D721Med (cell line): Measurements from ENCODE around the gene CD276.

Source experiments
- DNase-seq: peaks from one replicate; pipeline ENCODE4 v3.0.0; 2011; ENCODE audit warnings: low spot score; ENCODE audit not compliant: insufficient read length
- FAIRE-seq: peaks from 2 replicates; lab custom pipeline; 2011; peaks lifted over from hg19 to GRCh38; lab: Jason Lieb, UNC
- CTCF ChIP-seq: IDR thresholded peaks from 2 replicates; pipeline ENCODE4 v1.5.1; 2012; ENCODE audit warnings: mild to moderate bottlenecking, control low read depth; ENCODE audit not compliant: insufficient read depth; ENCODE audit errors: missing control alignments

CD276 gene

GRCh38 chr15:73741321-73741836, 57.2 kb downstream of the CD276 start:
- no peak for DNase-seq

GRCh38 chr15:73744293-73744692, 60.1 kb downstream of the CD276 start:
- FAIRE-seq, result no peak
- no peak for DNase-seq
- TF ChIP-seq CTCF, result no peak

More at GRCh38 chr15:73741321-73741836, 57.2 kb downstream of the CD276 start:
- no peak for FAIRE-seq
- no peak for TF ChIP-seq CTCF

- DNase-seq (no peak), FAIRE-seq (no peak)
- TF ChIP-seq CTCF, result no peak
These were observed 60.9 kb downstream of the CD276 start for GRCh38 chr15:73745073-73745472.

GRCh38 chr15:73746261-73746660, 62.1 kb downstream of the CD276 start:
- no peak for FAIRE-seq
- no peak for TF ChIP-seq CTCF
- no peak for DNase-seq

- no peak for TF ChIP-seq CTCF
- no peak for DNase-seq
- no peak for FAIRE-seq
These were observed 62.7 kb downstream of the CD276 start for GRCh38 chr15:73746883-73747282.

GRCh38 chr15:73747847-73748590, 63.8 kb downstream of the CD276 start:
- DNase-seq (no peak), FAIRE-seq (no peak)
- no peak for TF ChIP-seq CTCF

- DNase-seq (no peak), FAIRE-seq (no peak)
- TF ChIP-seq CTCF, result no peak
These were observed 64.5 kb downstream of the CD276 start for GRCh38 chr15:73748730-73749129.
